ENCODE data around the gene CPED1. TPM values are rescaled to one million over a fixed set of nuclear protein-coding genes. Genes with fewer than 3 reads are reported as not detected.

The CPED1 gene
- total and polyA plus RNA-seq, 10 of the 15 experiments (the other 5 are each of a cell fraction or from before 2014, with no cell fraction given): 0.01 to 0.77 (median 0.10) TPM; not detected in 1

DNA sequence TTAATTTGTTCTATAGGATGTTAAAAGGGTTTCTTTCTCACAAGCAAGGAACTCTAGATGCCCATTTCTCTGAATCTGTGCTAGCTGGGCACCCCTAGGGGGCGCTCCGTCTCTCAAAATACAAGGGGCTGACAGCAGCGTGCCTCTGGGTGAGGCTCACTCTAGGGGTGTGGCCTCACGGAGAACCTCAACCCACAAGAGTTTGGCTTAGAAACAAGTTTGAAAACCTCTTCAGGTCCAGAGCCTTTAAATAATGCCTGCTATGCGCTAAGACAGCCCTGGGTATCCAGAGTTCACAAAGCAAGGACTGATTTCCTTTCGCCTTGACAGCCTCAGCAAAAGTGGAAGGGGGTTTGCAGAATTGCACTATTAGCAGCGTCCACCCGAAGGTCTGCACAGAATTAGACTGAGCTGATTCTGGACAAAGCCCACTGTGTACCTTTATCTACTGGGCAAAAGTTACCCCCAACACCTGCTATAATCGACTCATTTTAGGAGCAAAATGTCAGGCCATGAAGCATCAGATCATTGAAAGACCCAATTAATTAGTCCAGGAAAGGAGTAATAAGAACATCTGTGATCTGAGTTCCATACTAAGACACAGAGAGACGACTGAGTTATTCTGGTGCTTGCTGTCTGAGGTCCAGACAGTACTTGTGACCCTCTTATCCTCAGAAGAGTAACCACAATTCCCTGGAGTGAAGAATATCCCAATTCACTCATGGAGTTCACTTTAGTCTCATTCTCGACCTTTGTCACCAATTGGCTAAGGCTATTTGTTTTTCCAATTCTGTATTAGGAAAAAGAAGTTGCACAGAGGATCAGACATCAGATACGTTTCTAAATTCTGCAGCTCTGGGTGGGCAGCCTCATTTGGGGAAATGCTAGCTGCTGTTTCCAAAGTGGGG, 574 bp upstream of the CPED1 start:
- Histone ChIP-seq H3K9me3 (replicated peaks; ENCODE audit: control insufficient read depth, insufficient read depth, low read length) (no peaks in the 10 kb centered on the region), H3K36me3 (ENCODE audit: control insufficient read depth in 2 of 2, insufficient read depth in 2 of 2, low read length in 1 of 2) (no peaks in the 10 kb centered on the region), H3K4me3 (peak overlapping the region; percentile 45; the same call in 1 of the 2 replicates), H3K27me3 (replicated peaks in 1 of 2; ENCODE audit: control insufficient read depth in 2 of 2, insufficient read depth in 2 of 2, low read length in 1 of 2) (peaks cover 0 to 15% of the 10 kb centered on the region in 2 experiments), H3K27ac (ENCODE audit: control insufficient read depth, insufficient read depth) (no peak overlapping the region), H3K4me2 (ENCODE audit: control insufficient read depth, insufficient read depth) (peak overlapping the region; percentile 96), H3K4me1 (ENCODE audit: control insufficient read depth, insufficient read depth, low read length) (peaks cover 21% of the 10 kb centered on the region), H3K9ac (ENCODE audit: control insufficient read depth, insufficient read depth, low read length) (no peak overlapping the region), H3K79me2 (ENCODE audit: control insufficient read depth, insufficient read depth, low read length) (no peaks in the 10 kb centered on the region), H2AFZ (ENCODE audit: control insufficient read depth, low read depth, low read length) (peak overlapping the region; percentile 45), H4K20me1 (ENCODE audit: control insufficient read depth, insufficient read depth) (no peaks in the 10 kb centered on the region)
- ATAC-seq (peak; percentile 97), DNase-seq (ENCODE audit: low read depth, low spot score) (peak; percentile 47), FAIRE-seq (peak; percentile 96)
- POLR2A ChIA-PET: no interaction called here
- RAD21 ChIA-PET (ENCODE audit: unreplicated experiment): interaction anchor here (1.1 to 6.4 kb wide), 7 partner anchors 26 to 1006 kb away, joined by 3 to 41 read pairs (median 7); no protein-coding TSS in a partner anchor
- intact Hi-C loops (cut with micrococcal nuclease; ENCODE audit: unreplicated experiment): loop anchor here (1.0 to 10.0 kb wide), 4 partner anchors 93 to 1007 kb away; no protein-coding TSS in a partner anchor
- in situ Hi-C loops (cut with MboI): loop anchor here (5.0 kb wide), 1 partner anchor 114 kb away; no protein-coding TSS in a partner anchor
- 2% methylated on average over 12 of the region's 12 CpGs for WGBS (ENCODE audit: insufficient coverage, insufficient replicate concordance, low lambda C conversion rate, missing lambda C conversion rate)
- CTCF ChIA-PET: interaction anchor here (0.6 to 8.1 kb wide), 46 partner anchors 9 to 1006 kb away, joined by 3 to 111 read pairs (median 4); no protein-coding TSS in a partner anchor
- no TSS peak for BruUV-seq (replicated peaks)
- SMC1A ChIA-PET (ENCODE audit: uncharacterized antibody, unreplicated experiment): interaction anchor here (0.7 to 6.7 kb wide), 14 partner anchors 8 to 1007 kb away, joined by 3 to 40 read pairs (median 4); no protein-coding TSS in a partner anchor
- TF ChIP-seq ETV6 (conservative IDR thresholded peaks at IDR 0.05 in 1 of 2, IDR thresholded peaks at IDR 0.05 in 1 of 2; ENCODE audit: borderline replicate concordance in 1 of 2, low read depth in 1 of 2): no peak
- peak; percentile 90 for TF ChIP-seq RAD21 (IDR thresholded peaks at IDR 0.05; ENCODE audit: insufficient read depth, low read depth, low read length)
- no peak for TF ChIP-seq IRF3 (IDR thresholded peaks at IDR 0.05)
- no peak for TF ChIP-seq PAX8 (IDR thresholded peaks at IDR 0.05)
- TF ChIP-seq, protein P1, sequence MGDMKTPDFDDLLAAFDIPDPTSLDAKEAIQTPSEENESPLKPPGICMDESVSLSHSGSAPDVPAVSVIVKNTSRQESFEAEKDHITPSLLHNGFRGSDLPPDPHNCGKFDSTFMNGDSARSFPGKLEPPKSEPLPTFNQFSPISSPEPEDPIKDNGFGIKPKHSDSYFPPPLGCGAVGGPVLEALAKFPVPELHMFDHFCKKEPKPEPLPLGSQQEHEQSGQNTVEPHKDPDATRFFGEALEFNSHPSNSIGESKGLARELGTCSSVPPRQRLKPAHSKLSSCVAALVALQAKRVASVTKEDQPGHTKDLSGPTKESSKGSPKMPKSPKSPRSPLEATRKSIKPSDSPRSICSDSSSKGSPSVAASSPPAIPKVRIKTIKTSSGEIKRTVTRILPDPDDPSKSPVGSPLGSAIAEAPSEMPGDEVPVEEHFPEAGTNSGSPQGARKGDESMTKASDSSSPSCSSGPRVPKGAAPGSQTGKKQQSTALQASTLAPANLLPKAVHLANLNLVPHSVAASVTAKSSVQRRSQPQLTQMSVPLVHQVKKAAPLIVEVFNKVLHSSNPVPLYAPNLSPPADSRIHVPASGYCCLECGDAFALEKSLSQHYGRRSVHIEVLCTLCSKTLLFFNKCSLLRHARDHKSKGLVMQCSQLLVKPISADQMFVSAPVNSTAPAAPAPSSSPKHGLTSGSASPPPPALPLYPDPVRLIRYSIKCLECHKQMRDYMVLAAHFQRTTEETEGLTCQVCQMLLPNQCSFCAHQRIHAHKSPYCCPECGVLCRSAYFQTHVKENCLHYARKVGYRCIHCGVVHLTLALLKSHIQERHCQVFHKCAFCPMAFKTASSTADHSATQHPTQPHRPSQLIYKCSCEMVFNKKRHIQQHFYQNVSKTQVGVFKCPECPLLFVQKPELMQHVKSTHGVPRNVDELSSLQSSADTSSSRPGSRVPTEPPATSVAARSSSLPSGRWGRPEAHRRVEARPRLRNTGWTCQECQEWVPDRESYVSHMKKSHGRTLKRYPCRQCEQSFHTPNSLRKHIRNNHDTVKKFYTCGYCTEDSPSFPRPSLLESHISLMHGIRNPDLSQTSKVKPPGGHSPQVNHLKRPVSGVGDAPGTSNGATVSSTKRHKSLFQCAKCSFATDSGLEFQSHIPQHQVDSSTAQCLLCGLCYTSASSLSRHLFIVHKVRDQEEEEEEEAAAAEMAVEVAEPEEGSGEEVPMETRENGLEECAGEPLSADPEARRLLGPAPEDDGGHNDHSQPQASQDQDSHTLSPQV (IDR thresholded peaks at IDR 0.05): no peak
- TF ChIP-seq SREBF2 (IDR thresholded peaks at IDR 0.05; ENCODE audit: low read length): no peak
- TF ChIP-seq, protein P2, sequence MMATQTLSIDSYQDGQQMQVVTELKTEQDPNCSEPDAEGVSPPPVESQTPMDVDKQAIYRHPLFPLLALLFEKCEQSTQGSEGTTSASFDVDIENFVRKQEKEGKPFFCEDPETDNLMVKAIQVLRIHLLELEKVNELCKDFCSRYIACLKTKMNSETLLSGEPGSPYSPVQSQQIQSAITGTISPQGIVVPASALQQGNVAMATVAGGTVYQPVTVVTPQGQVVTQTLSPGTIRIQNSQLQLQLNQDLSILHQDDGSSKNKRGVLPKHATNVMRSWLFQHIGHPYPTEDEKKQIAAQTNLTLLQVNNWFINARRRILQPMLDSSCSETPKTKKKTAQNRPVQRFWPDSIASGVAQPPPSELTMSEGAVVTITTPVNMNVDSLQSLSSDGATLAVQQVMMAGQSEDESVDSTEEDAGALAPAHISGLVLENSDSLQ (IDR thresholded peaks at IDR 0.05): peak; percentile 22; the same call in 1 of the 2 replicates
- peak; percentile 85 for TF ChIP-seq SMC3 (IDR thresholded peaks at IDR 0.05; ENCODE audit: borderline replicate concordance, low read length)
- TF ChIP-seq TCF7 (IDR thresholded peaks at IDR 0.05; ENCODE audit: borderline replicate concordance): no peak
- TF ChIP-seq BCLAF1 (IDR thresholded peaks at IDR 0.05): no peak
- no peak for TF ChIP-seq HDAC6 (IDR thresholded peaks at IDR 0.05; ENCODE audit: unreplicated experiment)
- peak; percentile 67 for TF ChIP-seq YY1 (IDR thresholded peaks at IDR 0.05; ENCODE audit: low read depth, low read length)
